Measurements from ENCODE around the gene C1QB.
A peak's percentile ranks its signal among the peaks of the same experiment; 100 is the strongest.
"Not testable (repeated sequence)": the region's sequence is repeated elsewhere in the genome, so short reads cannot be mapped to it uniquely, and the experiment has no call there.

The C1QB gene

DNA sequence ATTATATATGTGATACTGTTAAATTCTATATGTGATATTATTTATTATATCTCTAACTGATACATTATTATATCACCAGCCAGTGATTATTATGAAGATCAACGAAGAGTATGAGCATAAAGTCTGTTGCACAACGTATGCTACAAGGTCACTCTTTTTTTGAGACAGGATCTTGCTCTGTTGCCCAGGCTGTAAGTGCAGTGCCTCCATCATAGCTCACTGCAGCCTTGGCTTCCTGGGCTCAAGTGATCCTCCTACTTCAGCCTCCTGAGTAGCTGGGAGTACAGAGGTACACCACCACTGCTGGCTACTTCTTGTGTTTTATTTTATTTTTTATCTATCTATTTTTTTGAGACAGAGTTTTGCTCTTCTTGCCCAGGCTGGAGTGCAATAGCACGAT lies 43.6 kb downstream of the C1QB start:
- no peak for DNase-seq (ENCODE audit: low read depth)

DNA sequence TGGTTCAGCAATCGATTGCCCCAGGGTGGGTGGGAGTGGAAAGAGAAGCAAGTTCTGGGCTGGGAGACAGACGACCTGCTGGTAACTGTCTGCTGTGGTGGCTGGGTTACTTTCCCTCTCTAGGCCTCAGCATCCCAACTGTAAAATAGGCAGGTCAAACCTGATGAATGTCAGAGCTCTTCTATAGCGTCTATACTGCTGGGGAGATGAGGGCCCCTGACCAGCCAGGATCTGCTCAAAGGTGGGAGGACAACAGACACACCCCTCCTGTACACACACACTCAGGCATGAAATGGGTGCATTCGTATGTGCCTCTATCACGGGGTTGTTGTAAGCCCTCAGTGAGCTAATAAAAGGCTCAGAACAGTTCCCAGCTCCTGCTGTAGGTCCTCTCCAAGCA lies 44.9 kb downstream of the C1QB start:
- no peak for DNase-seq (ENCODE audit: low read depth)

DNA sequence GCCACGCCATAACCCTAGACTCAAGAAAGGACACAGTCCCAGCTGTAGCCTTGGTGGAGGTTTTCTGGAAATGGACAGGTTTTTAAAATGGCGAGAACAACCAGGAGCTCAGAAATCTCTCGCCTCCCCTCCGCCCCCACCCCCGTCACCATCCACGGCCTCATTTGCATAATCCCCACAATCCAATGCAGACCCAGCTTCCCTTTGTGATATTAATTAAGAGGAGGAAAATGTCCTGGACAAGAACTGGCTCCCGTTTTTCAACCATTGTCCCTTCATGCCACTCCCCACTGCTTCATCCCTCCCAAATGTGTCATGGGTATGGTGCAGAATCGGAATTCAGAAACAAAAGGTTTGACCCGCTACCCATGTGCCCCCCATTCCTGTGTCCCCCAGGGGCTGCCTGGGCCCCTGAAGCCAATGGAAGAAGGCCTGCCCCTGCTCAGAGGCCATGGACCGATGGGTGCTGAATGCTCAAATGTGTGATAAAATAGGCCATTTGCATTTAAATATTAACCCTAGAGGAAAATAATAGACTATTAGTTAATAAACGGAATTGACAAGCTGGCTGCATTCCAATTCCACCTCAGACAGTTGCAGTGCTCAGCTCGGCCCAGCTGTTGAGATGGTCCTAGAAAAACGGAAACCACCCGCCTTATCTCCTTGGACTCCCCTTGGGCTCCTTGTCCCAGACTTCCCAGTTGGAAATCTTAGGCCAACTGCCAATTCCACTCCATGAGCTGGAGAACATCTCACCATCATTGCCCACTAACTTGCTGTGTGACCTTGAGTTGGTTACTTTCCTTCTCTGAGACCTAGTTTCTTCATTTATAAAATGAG lies 46.9 kb downstream of the C1QB start:
- DNase-seq (ENCODE audit: low read depth): no peak

DNA sequence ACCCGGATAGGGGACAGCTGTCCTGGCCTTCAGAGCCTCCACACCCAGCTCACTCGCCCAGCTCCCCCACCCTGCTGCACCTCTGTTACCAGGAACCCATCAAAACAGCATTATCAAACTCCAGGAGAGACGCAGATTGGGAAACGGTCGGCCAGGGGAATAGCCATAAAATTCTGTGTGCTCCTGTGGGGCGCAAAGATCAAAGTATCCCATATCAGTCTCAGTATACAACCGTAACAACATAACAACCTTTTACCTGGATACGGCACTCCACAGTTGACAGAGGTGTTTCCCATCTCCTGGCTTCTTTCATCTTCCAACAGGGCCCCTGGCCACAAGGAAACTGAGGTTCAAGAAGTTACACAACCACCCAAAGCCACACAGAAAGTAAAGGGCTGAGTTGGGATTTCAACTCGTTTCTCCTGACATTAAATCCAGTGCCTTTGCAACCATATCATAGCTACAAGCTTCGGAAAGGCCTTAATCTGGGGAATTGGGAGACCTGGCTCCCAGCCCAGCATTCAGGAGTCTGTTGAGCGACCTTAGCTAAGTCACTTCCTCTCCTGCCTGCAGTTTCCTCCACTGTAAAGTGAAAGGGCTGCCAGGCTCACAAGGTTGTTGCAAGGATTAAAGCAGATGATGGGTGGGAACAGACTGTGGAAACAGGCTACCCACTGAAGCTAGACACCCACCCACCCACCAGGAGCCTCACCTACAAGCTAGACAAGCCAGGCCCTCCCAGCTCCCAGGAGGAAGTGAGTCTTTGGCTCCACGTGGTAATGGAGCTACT lies 49.5 kb downstream of the C1QB start:
- DNase-seq (ENCODE audit: low read depth): peak; percentile 29

DNA sequence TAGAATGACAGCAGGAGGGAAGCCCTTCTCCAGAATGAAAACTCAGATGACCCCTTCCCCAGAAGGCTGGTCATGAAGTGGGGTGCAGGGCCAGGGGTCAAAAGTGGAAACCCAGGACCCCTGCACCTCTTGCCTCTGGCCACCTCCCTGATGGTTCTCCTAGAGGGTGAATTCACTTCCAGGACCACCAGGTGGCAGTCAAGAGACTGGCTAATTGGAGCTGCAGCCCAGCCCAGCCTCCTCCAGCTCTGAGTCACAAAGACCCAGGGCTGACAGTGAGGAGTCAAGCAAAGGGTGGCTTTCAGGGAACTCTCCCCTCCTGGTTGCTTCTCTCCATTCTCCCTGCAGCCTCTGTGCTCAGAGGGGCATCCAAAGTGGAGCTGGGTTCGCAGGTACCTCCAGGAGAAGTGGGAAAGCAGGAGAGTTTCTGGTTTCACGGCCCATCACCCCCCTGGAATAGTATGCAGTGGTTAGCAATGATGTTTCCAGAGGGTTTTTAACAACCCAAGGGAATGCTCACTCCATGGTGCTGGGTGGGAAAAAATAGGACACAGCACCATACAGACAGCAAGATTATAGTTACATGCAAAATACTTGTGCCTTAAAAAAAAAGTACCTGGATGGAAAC lies 51.5 kb downstream of the C1QB start:
- peak; percentile 89 for DNase-seq (ENCODE audit: low read depth)

DNA sequence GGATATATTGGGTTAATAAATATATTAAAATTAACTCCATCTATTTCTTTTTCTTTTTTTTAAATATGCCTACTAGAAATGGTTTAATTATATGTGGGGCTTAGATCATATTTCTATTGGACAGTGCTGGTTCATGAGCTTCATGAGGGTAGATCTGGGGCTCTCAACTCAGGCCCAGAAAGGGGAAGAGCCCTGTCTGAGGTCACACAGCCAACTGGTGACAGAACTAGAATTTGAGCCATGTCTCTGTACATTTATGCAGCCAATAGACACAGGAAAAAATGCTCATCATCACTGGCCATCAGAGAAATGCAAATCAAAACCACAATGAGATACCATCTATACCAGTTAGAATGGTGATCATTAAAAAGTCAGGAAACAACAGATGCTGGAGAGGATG lies 52.5 kb downstream of the C1QB start:
- DNase-seq (ENCODE audit: low read depth): no peak

DNA sequence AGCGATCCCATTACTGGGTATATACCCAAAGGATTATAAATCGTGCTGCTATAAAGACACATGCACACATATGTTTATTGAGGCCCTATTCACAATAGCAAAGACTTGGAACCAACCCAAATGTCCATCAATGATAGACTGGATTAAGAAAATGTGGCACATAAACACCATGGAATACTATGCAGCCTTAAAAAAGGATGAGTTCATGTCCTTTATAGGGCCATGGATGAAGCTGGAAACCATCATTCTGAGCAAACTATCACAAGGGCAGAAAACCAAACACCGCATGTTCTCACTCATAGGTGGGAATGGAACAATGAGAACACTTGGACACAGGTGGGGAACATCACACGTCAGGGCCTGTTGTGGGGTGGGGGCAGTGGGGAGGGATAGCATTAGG lies 53.1 kb downstream of the C1QB start:
- DNase-seq (ENCODE audit: low read depth): not testable (repeated sequence)

DNA sequence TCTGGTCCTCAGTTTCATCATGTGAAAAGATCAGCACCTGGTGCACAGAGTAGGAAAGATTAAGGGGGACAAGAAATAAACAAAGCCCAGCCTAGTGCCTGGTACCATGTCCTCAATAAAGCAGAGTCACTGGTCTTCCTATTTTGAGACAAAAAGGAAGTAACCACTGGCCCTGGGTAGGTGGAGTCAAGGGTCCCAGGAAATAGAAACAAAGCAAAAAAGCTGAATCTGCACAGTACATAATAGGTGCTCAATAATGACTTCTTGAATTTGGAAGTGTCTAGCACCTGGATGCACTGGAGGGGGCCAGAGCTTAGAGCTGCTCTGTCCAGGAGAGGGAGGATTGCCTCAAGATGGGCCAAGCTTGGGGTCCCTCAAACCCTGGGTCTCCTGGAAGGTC lies 55.7 kb downstream of the C1QB start:
- DNase-seq (ENCODE audit: low read depth): no peak

DNA sequence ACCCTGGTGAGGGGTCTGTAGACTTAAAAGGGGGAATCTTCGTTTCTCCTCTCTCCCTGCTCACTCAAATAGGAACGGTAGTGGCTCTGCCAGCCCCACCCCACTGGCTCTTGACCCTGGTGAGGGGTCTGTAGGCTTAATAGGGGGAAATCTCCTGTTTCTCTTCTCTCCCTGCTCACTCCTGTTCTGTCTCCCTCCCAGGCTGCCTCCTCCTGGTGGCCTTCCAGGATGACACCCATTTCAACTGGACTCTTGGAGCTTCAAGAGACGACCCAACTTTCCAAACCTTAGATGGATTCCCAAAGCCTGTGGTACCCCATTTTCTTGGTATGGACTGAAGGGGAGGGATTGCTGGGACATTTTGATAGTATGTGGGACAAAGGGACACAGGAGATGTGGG lies 56.2 kb downstream of the C1QB start:
- DNase-seq (ENCODE audit: low read depth): peak; percentile 59

DNA sequence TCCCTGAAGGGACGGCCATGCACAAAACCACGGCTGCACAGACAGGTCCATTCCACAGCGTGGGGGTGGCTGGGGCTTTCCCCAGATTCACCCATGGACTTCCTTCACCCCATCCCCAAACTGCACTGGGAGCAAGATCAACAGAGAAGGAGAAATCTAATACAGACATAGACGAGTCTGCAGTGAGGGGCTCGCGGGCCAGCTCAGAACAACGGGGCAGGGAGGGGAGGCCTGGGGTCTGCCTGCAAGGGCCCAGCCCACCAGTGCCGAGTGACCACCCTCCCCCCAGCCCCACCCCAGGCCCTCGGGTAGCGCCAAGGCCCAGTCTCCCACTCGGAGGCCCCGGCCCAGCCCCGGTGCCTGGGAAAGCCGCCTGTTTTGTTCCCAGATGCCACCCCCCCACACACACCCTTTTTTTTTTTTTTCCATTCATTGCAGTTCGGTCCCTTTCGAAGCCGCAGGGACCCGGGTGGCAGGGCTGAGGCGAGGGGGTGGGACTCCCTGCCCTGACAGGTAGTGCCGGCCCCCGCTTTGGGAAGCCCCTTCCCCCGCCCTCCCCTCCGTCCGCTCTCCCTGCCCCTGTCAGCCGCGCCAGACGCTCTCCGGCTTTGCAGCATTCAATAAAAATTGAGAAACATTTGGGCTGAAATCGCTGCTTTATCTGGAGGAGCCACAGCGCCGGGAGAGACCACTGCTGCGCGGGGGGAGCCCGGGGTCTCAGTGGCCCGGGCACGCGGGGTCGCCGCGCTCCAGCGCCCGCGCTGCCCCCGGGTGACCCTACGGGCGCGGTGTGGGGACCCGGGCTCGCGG lies 57.1 kb downstream of the C1QB start:
- DNase-seq (ENCODE audit: low read depth): peak; percentile 74

DNA sequence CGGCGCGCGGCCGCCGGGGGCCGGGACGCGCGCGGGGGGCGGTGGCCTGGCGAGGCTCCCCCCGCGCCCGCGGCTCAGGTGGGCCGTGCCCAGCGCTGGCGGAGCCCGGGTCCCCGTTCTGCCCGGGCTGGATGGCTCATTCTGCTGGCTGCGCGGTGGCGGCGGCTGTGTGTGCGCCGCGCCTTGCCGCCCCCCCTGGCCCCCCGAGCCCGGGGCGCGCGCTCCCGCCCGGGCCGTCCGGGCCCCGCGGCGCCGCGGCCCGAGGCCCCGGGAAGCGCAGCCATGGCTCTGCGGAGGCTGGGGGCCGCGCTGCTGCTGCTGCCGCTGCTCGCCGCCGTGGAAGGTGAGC lies 57.6 kb downstream of the C1QB start, which contains the start of gene EPHB2:
Gene EPHB2, plus strand, starts transcription at position 139 of the 349 bp plus-strand sequence. Its CDS starts 144 bp downstream, at position 283.
- DNase-seq (ENCODE audit: low read depth): peak; percentile 68

DNA sequence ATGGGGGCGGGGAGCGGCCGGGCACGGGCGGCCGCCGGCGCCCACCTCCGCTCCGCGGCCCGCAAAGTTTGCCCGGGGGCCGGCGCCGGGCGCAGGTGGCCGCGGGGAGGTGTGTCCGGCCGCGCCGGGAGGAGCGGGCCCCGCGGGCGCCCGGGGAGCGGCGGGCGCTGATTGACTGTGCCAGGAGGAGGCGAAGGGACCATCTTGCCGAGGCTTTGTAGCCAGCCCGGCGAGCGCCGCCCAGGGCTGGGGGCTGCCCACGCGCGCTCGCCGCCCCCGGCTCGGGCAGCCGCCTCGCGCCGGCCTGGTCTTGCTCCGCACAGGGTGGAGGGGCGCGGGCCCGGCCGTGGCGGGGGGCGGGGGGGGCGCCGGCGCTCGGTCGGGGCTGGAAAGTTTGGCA lies 58.0 kb downstream of the C1QB start:
- DNase-seq (ENCODE audit: low read depth): peak; percentile 40
